ENCODE measurements around the gene KRT26. TPM values are rescaled to one million over a fixed set of nuclear protein-coding genes. Genes with fewer than 3 reads are reported as not detected.

The KRT26 gene
- total and polyA plus RNA-seq, 2 of the 8 experiments (the other 6 are each of a cell fraction or from before 2014, with no cell fraction given), result not detected

DNA sequence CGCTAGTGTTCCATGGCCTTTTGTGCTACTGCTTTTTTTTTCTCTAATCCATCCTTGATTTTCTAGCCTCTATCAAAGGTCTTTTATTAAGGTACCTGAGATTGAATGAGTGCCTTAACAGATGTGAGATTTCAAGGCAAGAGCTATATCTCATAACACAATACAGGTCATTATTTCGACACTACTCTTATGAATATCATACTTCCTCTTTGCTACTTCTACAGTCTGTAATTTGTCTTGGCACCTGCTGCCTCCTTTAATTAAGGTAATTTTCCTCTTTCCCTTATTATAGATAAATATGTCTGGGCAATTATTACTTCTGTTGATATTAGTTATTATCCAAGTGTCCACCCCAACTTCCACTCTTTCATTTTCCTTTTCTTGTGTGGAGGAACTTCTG lies 22.5 kb upstream of the KRT26 start:
- WGBS, 2 experiments (ENCODE audit: extremely low coverage in 1 of 2, insufficient coverage in 1 of 2, insufficient read length in 1 of 2, insufficient replicate concordance in 2 of 2, low coverage in 1 of 2, low lambda C conversion rate in 2 of 2, missing lambda C conversion rate in 1 of 2), result 82% methylated on average over 2 of the region's 2 CpGs; no CpG with 5 or more reads in 1 of the 2 experiments
- H2AFZ ChIP-seq (ENCODE audit: low read length), result no peak overlapping the region
- no peak overlapping the region for H2BK12ac ChIP-seq (ENCODE audit: low read depth, low read length)
- no peak overlapping the region for H3K4me2 ChIP-seq (ENCODE audit: insufficient read depth in 1 of 2, low read depth in 2 of 2, low read length in 2 of 2)
- DNase-seq (ENCODE audit: low read depth in 1 of 2, low spot score in 2 of 2) (no peak), FAIRE-seq (no peak)
- ChIA-PET POLR2A (ENCODE audit: partially characterized antibody) (no interaction called here), CTCF (ENCODE audit: partially characterized antibody) (interaction anchor here (1.5 to 2.4 kb wide), 3 partner anchors 9 to 179 kb away, joined by 5 to 10 read pairs (median 6); no protein-coding TSS in a partner anchor)
- H3K36me3 ChIP-seq (ENCODE audit: control insufficient read depth in 2 of 4, insufficient read depth in 4 of 4, low read length in 3 of 4), result no peaks in the 10 kb centered on the region
- H3K9ac ChIP-seq (replicated peaks in 1 of 4; ENCODE audit: extremely low read depth in 1 of 4, low read depth in 3 of 4, low read length in 3 of 4), result no peak overlapping the region
- H3K18ac ChIP-seq (ENCODE audit: extremely low read depth, low read length), result no peak overlapping the region
- H4K20me1 ChIP-seq (replicated peaks in 1 of 2; ENCODE audit: control insufficient read depth in 1 of 2, insufficient read depth in 2 of 2, low read length in 2 of 2), result no peaks in the 10 kb centered on the region
- no peak overlapping the region for H4K5ac ChIP-seq (ENCODE audit: insufficient read length, low read depth, low read length)
- H2BK120ac ChIP-seq (replicated peaks; ENCODE audit: low read depth, low read length), result no peak overlapping the region
- H3K4ac ChIP-seq (replicated peaks; ENCODE audit: insufficient read length, low read depth, low read length), result no peak overlapping the region
- no peaks in the 10 kb centered on the region for H3K9me3 ChIP-seq (ENCODE audit: insufficient read depth in 2 of 2, low read depth in 1 of 2, low read length in 1 of 2)
- no peak overlapping the region for H3K14ac ChIP-seq (ENCODE audit: insufficient read length)
- H2AK5ac ChIP-seq (ENCODE audit: low read depth, low read length), result no peak overlapping the region
- H3K79me1 ChIP-seq (ENCODE audit: low read depth, low read length), result no peaks in the 10 kb centered on the region
- H3K27me3 ChIP-seq (replicated peaks in 1 of 4; ENCODE audit: control insufficient read depth in 3 of 4, extremely low read depth in 1 of 4, insufficient read depth in 3 of 4, low read length in 3 of 4), result no peaks in the 10 kb centered on the region
- no peak overlapping the region for H3K4me3 ChIP-seq (ENCODE audit: extremely low read depth in 1 of 4, insufficient read depth in 2 of 4, low read depth in 3 of 4, low read length in 4 of 4)
- no peaks in the 10 kb centered on the region for H3K4me1 ChIP-seq (replicated peaks in 1 of 4; ENCODE audit: control insufficient read depth in 3 of 4, insufficient read depth in 4 of 4, low read length in 3 of 4)
- H3K27ac ChIP-seq (ENCODE audit: low read depth, low read length), result no peak overlapping the region
- H4K91ac ChIP-seq (replicated peaks; ENCODE audit: insufficient read length, low read length), result no peak overlapping the region
- no peak overlapping the region for H3K23ac ChIP-seq (ENCODE audit: insufficient read length)
- no peaks in the 10 kb centered on the region for H3K79me2 ChIP-seq (ENCODE audit: control insufficient read depth in 1 of 2, insufficient read depth in 2 of 2, low read length in 2 of 2)
- no peak overlapping the region for H3K56ac ChIP-seq (replicated peaks; ENCODE audit: insufficient read length, low read depth, low read length)
- H4K8ac ChIP-seq (ENCODE audit: extremely low read depth, insufficient read depth, low read length), result no peak overlapping the region
- TF ChIP-seq JUN (IDR thresholded peaks at IDR 0.05; ENCODE audit: low read depth, low read length) (no peak), SP1 (IDR thresholded peaks at IDR 0.05; ENCODE audit: low read depth, low read length) (no peak), RFX5 (IDR thresholded peaks at IDR 0.05; ENCODE audit: borderline replicate concordance, low read depth, low read length) (no peak), TAF7 (optimal IDR thresholded peaks at IDR 0.05; ENCODE audit: borderline replicate concordance, low read depth, low read length) (no peak), RAD21 (IDR thresholded peaks at IDR 0.05 in 1 of 2, conservative IDR thresholded peaks at IDR 0.05 in 1 of 2; ENCODE audit: low read depth in 2 of 2, low read length in 2 of 2) (no peak), SUZ12 (IDR thresholded peaks at IDR 0.05; ENCODE audit: low read length) (no peak), KDM5A (IDR thresholded peaks at IDR 0.05; ENCODE audit: low read length) (no peak)
- H2BK20ac ChIP-seq (ENCODE audit: low read length), result no peak overlapping the region
- no peak overlapping the region for H2BK15ac ChIP-seq (ENCODE audit: low read length)
- H2BK5ac ChIP-seq (ENCODE audit: low read depth, low read length), result no peak overlapping the region
- no peaks in the 10 kb centered on the region for H3K23me2 ChIP-seq (ENCODE audit: low read depth, low read length)
